HepG2 (cell line): ENCODE results near the gene TMEM74B. TPM values are rescaled to one million over a fixed set of nuclear protein-coding genes. Genes with fewer than 3 reads are reported as not detected.
A peak's percentile ranks its signal among the peaks of the same experiment; 100 is the strongest.

Source experiments
- AKAP8 ChIP-seq: sonication (generic); formaldehyde crosslinking; IDR thresholded peaks from 2 replicates; pipeline ENCODE4 v1.5.1; 2020; ENCODE audit warnings: mild to moderate bottlenecking, missing genetic modification reagents
- BCL6 ChIP-seq: IDR thresholded peaks from 2 replicates; pipeline ENCODE4 v1.6.1; 2016; ENCODE audit warnings: missing genetic modification reagents, missing compliant biosample characterization
- FOXM1 ChIP-seq: sonication (generic); formaldehyde crosslinking; IDR thresholded peaks from 2 replicates; pipeline ENCODE4 v1.5.0; 2020; ENCODE audit warnings: missing genetic modification reagents
- KMT2B ChIP-seq: IDR thresholded peaks from 2 replicates; pipeline ENCODE4 v1.6.1; 2016; ENCODE audit warnings: missing genetic modification reagents, missing compliant biosample characterization
- NBN ChIP-seq: fragments of 450-650 bp; conservative IDR thresholded peaks from 2 replicates; pipeline ENCODE4 v1.6.1; 2017
- NR2C2 ChIP-seq: sonication (generic); formaldehyde crosslinking; IDR thresholded peaks from 2 replicates; pipeline ENCODE4 v1.4.0; 2020; ENCODE audit warnings: missing genetic modification reagents, mild to moderate bottlenecking, moderate library complexity, borderline replicate concordance
- PHB2 ChIP-seq: fragments of 450-650 bp; IDR thresholded peaks from 2 replicates; pipeline ENCODE4 v1.6.1; 2018; ENCODE audit not compliant: partially characterized antibody
- PHF5A ChIP-seq: IDR thresholded peaks from one replicate; pipeline ENCODE4 v1.6.1; 2018; ENCODE audit warnings: low read depth, missing genetic modification reagents; ENCODE audit not compliant: unreplicated experiment
- PRMT3 ChIP-seq: sonication (generic); formaldehyde crosslinking; IDR thresholded peaks from 2 replicates; pipeline ENCODE4 v1.8.1; 2022; ENCODE audit warnings: low read depth, mild to moderate bottlenecking, moderate library complexity, missing genetic modification reagents, borderline replicate concordance
- TBX2 ChIP-seq: sonication (generic); formaldehyde crosslinking; IDR thresholded peaks from 2 replicates; pipeline ENCODE4 v1.5.0; 2020; ENCODE audit warnings: missing genetic modification reagents, mild to moderate bottlenecking, borderline replicate concordance
- ZNF121 ChIP-seq: sonication (generic); formaldehyde crosslinking; IDR thresholded peaks from 2 replicates; pipeline ENCODE4 v1.5.0; 2020; ENCODE audit warnings: mild to moderate bottlenecking, missing genetic modification reagents
- ZNF20 ChIP-seq: sonication (generic); formaldehyde crosslinking; IDR thresholded peaks from 2 replicates; pipeline ENCODE4 v1.4.0; 2020; ENCODE audit warnings: mild to moderate bottlenecking, moderate library complexity, missing genetic modification reagents
- ZNF326 ChIP-seq: sonication (generic); formaldehyde crosslinking; IDR thresholded peaks from 2 replicates; pipeline ENCODE4 v1.4.0; 2020; ENCODE audit warnings: missing genetic modification reagents, borderline replicate concordance
- ZNF670 ChIP-seq: sonication (generic); formaldehyde crosslinking; IDR thresholded peaks from 2 replicates; pipeline ENCODE4 v1.8.0; 2022; ENCODE audit warnings: mild to moderate bottlenecking, missing genetic modification reagents, borderline replicate concordance
- ZNF672 ChIP-seq: sonication (generic); formaldehyde crosslinking; IDR thresholded peaks from 2 replicates; pipeline ENCODE4 v1.8.1; 2022; ENCODE audit warnings: missing genetic modification reagents
- ZNF792 ChIP-seq: IDR thresholded peaks from 2 replicates; pipeline ENCODE4 v1.6.1; 2016
- polyA plus RNA-seq, 8 experiments: library from polyadenylated mRNA; depleted of rRNA in 3 of 8; stranded (reverse) in 7 of 8; unstranded in 1 of 8; fragments of >200 nt; fragmentation: Illumina TruSeq in 4 of 8; extraction: Trizol in 4 of 8; gene quantifications; 2 replicates each; pipeline versions ENCODE4 v1.2.1 to v1.2.3, GENCODE V29; 2011 to 2016; ENCODE audit warnings: low read depth in 4 of 8, missing spikeins in 1 of 8, mixed read lengths in 1 of 8; ENCODE audit not compliant: insufficient read depth in 1 of 8
- total RNA-seq, 5 experiments: library from RNA; depleted of rRNA; stranded (reverse); fragments of >200 nt; fragmentation: Illumina TruSeq; extraction: Trizol; gene quantifications; 2 replicates each; pipeline ENCODE4 v1.2.3, GENCODE V29; 2016; ENCODE audit warnings: low read depth in 1 of 5
- TF ChIP-seq, protein P1 (sequence below): sonication (generic); formaldehyde crosslinking; IDR thresholded peaks from 2 replicates; pipeline ENCODE4 v1.4.0; 2020; ENCODE audit warnings: missing genetic modification reagents, mild to moderate bottlenecking, borderline replicate concordance
- TF ChIP-seq, protein P2 (sequence below): sonication (generic); formaldehyde crosslinking; IDR thresholded peaks from 2 replicates; pipeline ENCODE4 v1.9.0; 2021; ENCODE audit warnings: missing genetic modification reagents, borderline replicate concordance
- TF ChIP-seq, protein P3 (sequence below): sonication (generic); formaldehyde crosslinking; IDR thresholded peaks from 2 replicates; pipeline ENCODE4 v1.4.0; 2020; ENCODE audit warnings: low read depth, mild to moderate bottlenecking, missing genetic modification reagents
- TF ChIP-seq, protein P4 (sequence below): sonication (generic); formaldehyde crosslinking; IDR thresholded peaks from 2 replicates; pipeline ENCODE4 v1.4.0; 2020; ENCODE audit warnings: missing genetic modification reagents, borderline replicate concordance
- TF ChIP-seq, protein P5 (sequence below): sonication (generic); formaldehyde crosslinking; IDR thresholded peaks from 2 replicates; pipeline ENCODE4 v1.4.0; 2020; ENCODE audit warnings: missing genetic modification reagents; ENCODE audit errors: not compliant biosample characterization
- TF ChIP-seq, protein P6 (sequence below): sonication (generic); formaldehyde crosslinking; conservative IDR thresholded peaks from 2 replicates; pipeline ENCODE4 v1.4.0; 2020; ENCODE audit warnings: missing genetic modification reagents

The TMEM74B gene
- total and polyA plus RNA-seq, 2 of the 13 experiments (the other 11 are each of a cell fraction or from before 2014, with no cell fraction given), result 4.7 to 18.4 TPM

DNA sequence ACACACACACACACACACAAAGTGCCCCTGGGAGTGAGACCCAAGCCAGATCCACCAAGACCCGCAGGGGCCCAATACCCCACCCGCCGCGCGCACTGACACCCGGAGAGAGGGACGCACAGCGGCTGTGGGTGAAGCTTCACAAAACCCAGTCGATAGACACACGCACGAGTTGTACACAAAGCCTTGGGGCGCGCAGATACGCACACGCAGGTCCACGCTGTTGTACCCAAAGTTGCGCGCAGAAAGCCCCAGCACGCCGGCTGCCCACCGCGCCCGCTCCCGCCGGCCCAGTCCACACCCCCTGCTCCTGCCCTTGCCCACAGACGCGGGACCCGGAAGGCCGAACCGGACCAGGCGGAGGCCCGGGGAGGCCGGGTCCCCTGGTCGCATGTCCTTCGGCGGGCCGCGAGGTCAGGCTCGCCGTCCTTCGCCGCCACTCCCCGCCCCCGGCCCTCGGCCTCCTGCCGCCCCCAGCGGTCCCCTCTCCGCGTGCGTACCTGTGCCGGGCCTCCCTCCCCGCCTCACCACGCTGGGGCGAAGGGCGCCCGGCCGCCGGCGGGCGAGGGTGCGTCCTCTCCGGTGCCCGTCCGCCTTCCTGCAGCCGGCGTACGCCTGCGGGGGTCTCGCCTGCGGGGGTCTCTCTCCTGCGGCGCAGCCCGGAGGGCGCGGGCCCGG, at the start of gene TMEM74B (continued):
- TF ChIP-seq, protein P1, sequence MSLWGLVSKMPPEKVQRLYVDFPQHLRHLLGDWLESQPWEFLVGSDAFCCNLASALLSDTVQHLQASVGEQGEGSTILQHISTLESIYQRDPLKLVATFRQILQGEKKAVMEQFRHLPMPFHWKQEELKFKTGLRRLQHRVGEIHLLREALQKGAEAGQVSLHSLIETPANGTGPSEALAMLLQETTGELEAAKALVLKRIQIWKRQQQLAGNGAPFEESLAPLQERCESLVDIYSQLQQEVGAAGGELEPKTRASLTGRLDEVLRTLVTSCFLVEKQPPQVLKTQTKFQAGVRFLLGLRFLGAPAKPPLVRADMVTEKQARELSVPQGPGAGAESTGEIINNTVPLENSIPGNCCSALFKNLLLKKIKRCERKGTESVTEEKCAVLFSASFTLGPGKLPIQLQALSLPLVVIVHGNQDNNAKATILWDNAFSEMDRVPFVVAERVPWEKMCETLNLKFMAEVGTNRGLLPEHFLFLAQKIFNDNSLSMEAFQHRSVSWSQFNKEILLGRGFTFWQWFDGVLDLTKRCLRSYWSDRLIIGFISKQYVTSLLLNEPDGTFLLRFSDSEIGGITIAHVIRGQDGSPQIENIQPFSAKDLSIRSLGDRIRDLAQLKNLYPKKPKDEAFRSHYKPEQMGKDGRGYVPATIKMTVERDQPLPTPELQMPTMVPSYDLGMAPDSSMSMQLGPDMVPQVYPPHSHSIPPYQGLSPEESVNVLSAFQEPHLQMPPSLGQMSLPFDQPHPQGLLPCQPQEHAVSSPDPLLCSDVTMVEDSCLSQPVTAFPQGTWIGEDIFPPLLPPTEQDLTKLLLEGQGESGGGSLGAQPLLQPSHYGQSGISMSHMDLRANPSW (CRISPR knock-in tag), result no peak
- no peak for TF ChIP-seq ZNF792
- no peak for TF ChIP-seq BCL6 (CRISPR knock-in tag)
- TF ChIP-seq, protein P2, sequence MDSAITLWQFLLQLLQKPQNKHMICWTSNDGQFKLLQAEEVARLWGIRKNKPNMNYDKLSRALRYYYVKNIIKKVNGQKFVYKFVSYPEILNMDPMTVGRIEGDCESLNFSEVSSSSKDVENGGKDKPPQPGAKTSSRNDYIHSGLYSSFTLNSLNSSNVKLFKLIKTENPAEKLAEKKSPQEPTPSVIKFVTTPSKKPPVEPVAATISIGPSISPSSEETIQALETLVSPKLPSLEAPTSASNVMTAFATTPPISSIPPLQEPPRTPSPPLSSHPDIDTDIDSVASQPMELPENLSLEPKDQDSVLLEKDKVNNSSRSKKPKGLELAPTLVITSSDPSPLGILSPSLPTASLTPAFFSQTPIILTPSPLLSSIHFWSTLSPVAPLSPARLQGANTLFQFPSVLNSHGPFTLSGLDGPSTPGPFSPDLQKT (CRISPR knock-in tag), result no peak
- TF ChIP-seq PRMT3, result no peak
- TF ChIP-seq FOXM1 (CRISPR knock-in tag), result no peak
- TF ChIP-seq, protein P3, sequence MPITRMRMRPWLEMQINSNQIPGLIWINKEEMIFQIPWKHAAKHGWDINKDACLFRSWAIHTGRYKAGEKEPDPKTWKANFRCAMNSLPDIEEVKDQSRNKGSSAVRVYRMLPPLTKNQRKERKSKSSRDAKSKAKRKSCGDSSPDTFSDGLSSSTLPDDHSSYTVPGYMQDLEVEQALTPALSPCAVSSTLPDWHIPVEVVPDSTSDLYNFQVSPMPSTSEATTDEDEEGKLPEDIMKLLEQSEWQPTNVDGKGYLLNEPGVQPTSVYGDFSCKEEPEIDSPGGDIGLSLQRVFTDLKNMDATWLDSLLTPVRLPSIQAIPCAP (CRISPR knock-in tag), result no peak
- TF ChIP-seq, protein P4, sequence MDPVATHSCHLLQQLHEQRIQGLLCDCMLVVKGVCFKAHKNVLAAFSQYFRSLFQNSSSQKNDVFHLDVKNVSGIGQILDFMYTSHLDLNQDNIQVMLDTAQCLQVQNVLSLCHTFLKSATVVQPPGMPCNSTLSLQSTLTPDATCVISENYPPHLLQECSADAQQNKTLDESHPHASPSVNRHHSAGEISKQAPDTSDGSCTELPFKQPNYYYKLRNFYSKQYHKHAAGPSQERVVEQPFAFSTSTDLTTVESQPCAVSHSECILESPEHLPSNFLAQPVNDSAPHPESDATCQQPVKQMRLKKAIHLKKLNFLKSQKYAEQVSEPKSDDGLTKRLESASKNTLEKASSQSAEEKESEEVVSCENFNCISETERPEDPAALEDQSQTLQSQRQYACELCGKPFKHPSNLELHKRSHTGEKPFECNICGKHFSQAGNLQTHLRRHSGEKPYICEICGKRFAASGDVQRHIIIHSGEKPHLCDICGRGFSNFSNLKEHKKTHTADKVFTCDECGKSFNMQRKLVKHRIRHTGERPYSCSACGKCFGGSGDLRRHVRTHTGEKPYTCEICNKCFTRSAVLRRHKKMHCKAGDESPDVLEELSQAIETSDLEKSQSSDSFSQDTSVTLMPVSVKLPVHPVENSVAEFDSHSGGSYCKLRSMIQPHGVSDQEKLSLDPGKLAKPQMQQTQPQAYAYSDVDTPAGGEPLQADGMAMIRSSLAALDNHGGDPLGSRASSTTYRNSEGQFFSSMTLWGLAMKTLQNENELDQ, result no peak
- TF ChIP-seq NBN, result no peak
- TF ChIP-seq, protein P5, sequence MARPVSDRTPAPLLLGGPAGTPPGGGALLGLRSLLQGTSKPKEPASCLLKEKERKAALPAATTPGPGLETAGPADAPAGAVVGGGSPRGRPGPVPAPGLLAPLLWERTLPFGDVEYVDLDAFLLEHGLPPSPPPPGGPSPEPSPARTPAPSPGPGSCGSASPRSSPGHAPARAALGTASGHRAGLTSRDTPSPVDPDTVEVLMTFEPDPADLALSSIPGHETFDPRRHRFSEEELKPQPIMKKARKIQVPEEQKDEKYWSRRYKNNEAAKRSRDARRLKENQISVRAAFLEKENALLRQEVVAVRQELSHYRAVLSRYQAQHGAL (CRISPR knock-in tag), result peak; percentile 36
- TF ChIP-seq PHB2, result no peak
- TF ChIP-seq ZNF672 (CRISPR knock-in tag), result no peak
- TF ChIP-seq ZNF670 (CRISPR knock-in tag), result no peak
- TF ChIP-seq, protein P6, sequence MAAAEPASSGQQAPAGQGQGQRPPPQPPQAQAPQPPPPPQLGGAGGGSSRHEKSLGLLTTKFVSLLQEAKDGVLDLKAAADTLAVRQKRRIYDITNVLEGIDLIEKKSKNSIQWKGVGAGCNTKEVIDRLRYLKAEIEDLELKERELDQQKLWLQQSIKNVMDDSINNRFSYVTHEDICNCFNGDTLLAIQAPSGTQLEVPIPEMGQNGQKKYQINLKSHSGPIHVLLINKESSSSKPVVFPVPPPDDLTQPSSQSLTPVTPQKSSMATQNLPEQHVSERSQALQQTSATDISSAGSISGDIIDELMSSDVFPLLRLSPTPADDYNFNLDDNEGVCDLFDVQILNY, result no peak
- no peak for TF ChIP-seq ZNF20
- TF ChIP-seq TBX2 (CRISPR knock-in tag), result peak; percentile 33; the same call in 1 of the 2 replicates
- peak; percentile 23; the same call in 1 of the 2 replicates for TF ChIP-seq AKAP8 (CRISPR knock-in tag)
- TF ChIP-seq PHF5A (CRISPR knock-in tag), result no peak
- no peak for TF ChIP-seq ZNF326 (CRISPR knock-in tag)
- TF ChIP-seq ZNF121, result no peak
- peak; percentile 55 for TF ChIP-seq NR2C2 (CRISPR knock-in tag)
- no peak for TF ChIP-seq KMT2B
